Peyer's patch (tissue), 4 donors: ENCODE data around the gene MACROD2. TPM values are rescaled to one million over a fixed set of nuclear protein-coding genes. Genes with fewer than 3 reads are reported as not detected.

Experiments used
- DNase-seq, 3 donors: peaks; one replicate each; pipeline ENCODE4 v3.0.0-alpha.2; 2017 to 2019
- H3K27ac ChIP-seq, 4 donors: fragments of 200-600 bp; sonication (generic); one replicate each; pipeline ENCODE4 v1.5.1; 2016 to 2019
- H3K27me3 ChIP-seq, 2 donors: fragments of 200-600 bp; sonication (generic); one replicate each; pipeline ENCODE4 v1.5.1; 2019
- H3K36me3 ChIP-seq, 3 donors: fragments of 200-600 bp; sonication (generic); one replicate each; pipeline ENCODE4 v1.5.1; 2016 to 2019
- H3K4me1 ChIP-seq, 4 donors: fragments of 200-600 bp; sonication (generic); one replicate each; pipeline ENCODE4 v1.5.1; 2016 to 2019
- H3K4me3 ChIP-seq, 4 donors: fragments of 200-600 bp; sonication (generic); 1 replicate in 3 of 4; 2 replicates in 1 of 4; pipeline ENCODE4 v1.5.1; 2016 to 2019; ENCODE audit warnings: mild to moderate bottlenecking in 1 of 4
- H3K9me3 ChIP-seq, 4 donors: fragments of 200-600 bp; sonication (generic); one replicate each; pipeline ENCODE4 v1.5.1; 2016 to 2019; ENCODE audit warnings: mild to moderate bottlenecking in 1 of 4
- POLR2A ChIP-seq, 2 donors: fragments of 450-650 bp; IDR thresholded peaks; one replicate each; pipeline ENCODE4 v1.5.1; 2017; ENCODE audit warnings: antibody characterized with exemption in 2 of 2, mild to moderate bottlenecking in 2 of 2, moderate library complexity in 2 of 2
- total RNA-seq, 4 donors: library from RNA; depleted of rRNA; stranded (reverse); fragments of >200 nt; gene quantifications; one replicate each; pipeline ENCODE4 v1.1.0, GENCODE V29; 2016
- TF ChIP-seq, protein P1 (sequence below), 6 experiments: fragments of 450-650 bp in 4 of 6; fragments of 200-600 bp in 2 of 6; sonication (generic) in 1 of 6; IDR thresholded peaks; one replicate each; pipeline ENCODE4 v1.5.1; 2017 to 2019; ENCODE audit warnings: antibody characterized with exemption in 6 of 6, mild to moderate bottlenecking in 3 of 6, moderate library complexity in 1 of 6

MACROD2 gene
- total RNA-seq, 4 donors from 2014 or later: 2.5 to 10.7 (median 6.5) TPM

DNA sequence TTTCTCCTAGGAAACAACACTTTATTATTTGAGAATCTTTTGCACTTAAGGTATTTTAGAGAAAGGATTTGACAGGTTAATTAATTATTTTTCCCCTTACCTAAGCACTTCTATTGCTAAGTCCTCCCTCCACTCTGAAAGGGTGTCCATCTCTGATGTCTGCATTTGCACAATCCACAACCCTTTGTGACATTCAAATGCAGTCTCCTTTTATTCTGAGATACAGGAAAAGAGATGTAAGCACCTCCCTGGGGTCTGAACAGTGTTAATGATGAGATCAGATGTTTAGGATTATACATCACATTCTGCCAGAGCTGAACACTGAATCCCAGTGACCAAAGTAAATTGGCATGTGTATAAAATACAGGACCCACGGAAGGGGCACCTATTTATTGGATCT lies 1206.3 kb downstream of the MACROD2 start:
- Histone ChIP-seq H3K4me3 (no peak overlapping the region), H3K27me3 (no peaks in the 10 kb centered on the region), H3K9me3 (no peaks in the 10 kb centered on the region), H3K36me3 (no peaks in the 10 kb centered on the region), H3K27ac (no peak overlapping the region), H3K4me1 (no peaks in the 10 kb centered on the region)
- TF ChIP-seq POLR2A (IDR thresholded peaks at IDR 0.05): no peak
- TF ChIP-seq, protein P1, sequence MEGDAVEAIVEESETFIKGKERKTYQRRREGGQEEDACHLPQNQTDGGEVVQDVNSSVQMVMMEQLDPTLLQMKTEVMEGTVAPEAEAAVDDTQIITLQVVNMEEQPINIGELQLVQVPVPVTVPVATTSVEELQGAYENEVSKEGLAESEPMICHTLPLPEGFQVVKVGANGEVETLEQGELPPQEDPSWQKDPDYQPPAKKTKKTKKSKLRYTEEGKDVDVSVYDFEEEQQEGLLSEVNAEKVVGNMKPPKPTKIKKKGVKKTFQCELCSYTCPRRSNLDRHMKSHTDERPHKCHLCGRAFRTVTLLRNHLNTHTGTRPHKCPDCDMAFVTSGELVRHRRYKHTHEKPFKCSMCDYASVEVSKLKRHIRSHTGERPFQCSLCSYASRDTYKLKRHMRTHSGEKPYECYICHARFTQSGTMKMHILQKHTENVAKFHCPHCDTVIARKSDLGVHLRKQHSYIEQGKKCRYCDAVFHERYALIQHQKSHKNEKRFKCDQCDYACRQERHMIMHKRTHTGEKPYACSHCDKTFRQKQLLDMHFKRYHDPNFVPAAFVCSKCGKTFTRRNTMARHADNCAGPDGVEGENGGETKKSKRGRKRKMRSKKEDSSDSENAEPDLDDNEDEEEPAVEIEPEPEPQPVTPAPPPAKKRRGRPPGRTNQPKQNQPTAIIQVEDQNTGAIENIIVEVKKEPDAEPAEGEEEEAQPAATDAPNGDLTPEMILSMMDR (IDR thresholded peaks at IDR 0.05): no peak
- no peak for DNase-seq

DNA sequence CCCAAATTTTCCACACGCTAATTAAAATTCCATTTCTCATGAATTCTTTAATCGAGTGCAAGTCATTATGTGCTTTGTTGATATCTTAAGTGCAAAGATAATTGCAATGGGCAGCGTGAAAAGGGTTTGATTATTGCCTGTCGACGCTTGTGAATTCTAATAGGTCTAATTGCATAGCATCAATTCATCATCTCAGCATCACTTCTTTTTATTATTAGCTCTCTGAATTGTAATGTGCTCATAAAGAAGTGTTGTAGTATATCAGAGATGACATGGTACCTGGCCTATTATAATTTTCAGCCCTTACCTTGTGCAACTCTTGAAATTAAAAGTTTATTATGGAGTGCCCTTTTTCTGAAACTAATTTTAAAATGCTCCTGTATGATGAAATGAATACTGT lies 1208.9 kb downstream of the MACROD2 start:
- no peak for DNase-seq
- no peaks in the 10 kb centered on the region for H3K9me3 ChIP-seq
- H3K36me3 ChIP-seq: no peaks in the 10 kb centered on the region
- TF ChIP-seq, protein P1 (IDR thresholded peaks at IDR 0.05): no peak
- no peak for TF ChIP-seq POLR2A (IDR thresholded peaks at IDR 0.05)
- no peaks in the 10 kb centered on the region for H3K4me1 ChIP-seq
- no peaks in the 10 kb centered on the region for H3K27me3 ChIP-seq
- no peak overlapping the region for H3K4me3 ChIP-seq
- no peak overlapping the region for H3K27ac ChIP-seq

DNA sequence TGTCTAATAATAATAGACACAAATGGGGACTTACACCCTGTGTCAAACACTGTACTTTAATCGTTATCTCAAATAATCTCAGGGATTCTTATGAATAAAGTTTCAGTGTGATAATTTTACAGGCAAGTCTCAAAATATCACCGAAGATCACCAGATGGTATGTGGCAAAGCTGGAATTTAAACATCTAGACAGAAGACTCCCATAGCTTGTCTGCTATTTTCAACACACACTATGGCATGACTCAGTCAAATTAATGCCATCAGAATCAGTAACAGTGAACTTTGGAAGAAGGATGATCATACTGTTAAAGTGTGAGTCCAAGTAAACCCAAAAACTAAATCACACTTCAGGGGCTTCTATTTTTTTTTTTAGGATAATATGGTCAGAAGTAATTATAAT lies 1209.7 kb downstream of the MACROD2 start:
- no peaks in the 10 kb centered on the region for H3K27me3 ChIP-seq
- H3K4me3 ChIP-seq: no peak overlapping the region
- no peaks in the 10 kb centered on the region for H3K36me3 ChIP-seq
- H3K9me3 ChIP-seq: no peaks in the 10 kb centered on the region
- TF ChIP-seq POLR2A (IDR thresholded peaks at IDR 0.05): no peak
- TF ChIP-seq, protein P1 (IDR thresholded peaks at IDR 0.05): no peak
- H3K4me1 ChIP-seq: no peaks in the 10 kb centered on the region
- H3K27ac ChIP-seq: no peak overlapping the region
- DNase-seq: no peak

DNA sequence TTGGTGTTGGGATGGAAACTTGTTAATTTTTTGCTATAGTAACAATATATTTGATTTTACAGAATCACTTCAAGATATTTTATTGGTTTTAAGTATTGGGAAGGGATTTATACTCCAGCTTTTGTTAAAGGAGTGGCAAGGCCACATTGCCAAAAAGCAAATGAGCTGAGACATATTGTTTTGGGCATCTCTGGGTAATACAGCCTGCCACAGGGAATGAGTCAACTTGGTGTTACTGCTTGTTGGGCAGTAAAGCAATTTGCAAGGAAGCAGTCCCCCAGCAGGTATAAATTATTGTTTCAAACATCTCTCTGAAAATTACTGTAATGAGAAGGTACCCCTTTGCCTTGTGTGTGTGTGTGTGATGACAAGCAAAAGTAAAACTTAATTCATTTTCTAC lies 1210.4 kb downstream of the MACROD2 start:
- TF ChIP-seq, protein P1 (IDR thresholded peaks at IDR 0.05): no peak
- no peak for TF ChIP-seq POLR2A (IDR thresholded peaks at IDR 0.05)
- no peaks in the 10 kb centered on the region for H3K4me1 ChIP-seq
- H3K27me3 ChIP-seq: no peaks in the 10 kb centered on the region
- H3K36me3 ChIP-seq: no peaks in the 10 kb centered on the region
- no peak overlapping the region for H3K27ac ChIP-seq
- H3K4me3 ChIP-seq: no peak overlapping the region
- no peaks in the 10 kb centered on the region for H3K9me3 ChIP-seq
- DNase-seq: no peak

DNA sequence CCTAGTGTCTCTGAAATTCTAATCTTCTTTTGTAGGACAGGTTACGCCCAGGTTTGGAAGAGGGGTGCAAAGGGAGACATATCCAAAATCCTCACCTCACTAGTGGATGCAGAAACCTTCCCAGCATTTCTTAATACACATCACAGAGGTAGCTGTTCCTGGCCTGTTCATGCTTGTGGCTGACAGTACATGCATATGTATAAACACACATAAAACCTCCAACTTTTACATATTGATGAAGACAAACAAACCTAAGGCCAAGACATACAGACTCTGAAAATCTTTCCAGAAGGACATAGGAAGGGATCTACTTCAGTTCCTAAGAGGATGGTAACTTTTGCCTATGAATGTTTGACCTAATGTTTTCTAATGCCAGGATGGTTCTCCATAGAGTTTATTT lies 1214.2 kb downstream of the MACROD2 start:
- Histone ChIP-seq H3K27ac (no peak overlapping the region), H3K36me3 (no peaks in the 10 kb centered on the region), H3K9me3 (no peaks in the 10 kb centered on the region), H3K4me1 (no peaks in the 10 kb centered on the region), H3K4me3 (no peak overlapping the region), H3K27me3 (no peaks in the 10 kb centered on the region)
- DNase-seq: no peak
- TF ChIP-seq, protein P1 (IDR thresholded peaks at IDR 0.05): no peak
- no peak for TF ChIP-seq POLR2A (IDR thresholded peaks at IDR 0.05)

DNA sequence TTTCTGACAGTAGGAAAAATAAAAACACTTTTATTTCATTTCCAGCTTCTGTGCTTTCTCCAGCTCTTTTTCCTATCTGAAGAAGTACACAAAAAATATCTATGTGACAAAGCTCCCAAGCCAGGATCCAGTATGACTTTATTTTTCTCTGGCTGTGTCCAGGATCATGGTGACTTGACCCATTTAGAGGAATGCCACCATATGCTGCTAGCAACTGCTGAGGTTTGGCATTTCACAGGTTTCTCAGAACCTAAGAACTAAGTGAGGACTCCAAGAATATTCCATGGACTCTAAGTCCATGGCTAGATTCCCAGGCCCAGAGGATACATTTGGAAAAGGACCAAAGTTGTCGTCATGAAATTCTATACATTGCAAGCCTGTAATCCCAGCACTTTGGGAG lies 1218.7 kb downstream of the MACROD2 start:
- Histone ChIP-seq H3K4me3 (no peak overlapping the region), H3K4me1 (no peaks in the 10 kb centered on the region), H3K27ac (no peak overlapping the region), H3K9me3 (no peaks in the 10 kb centered on the region), H3K27me3 (no peaks in the 10 kb centered on the region), H3K36me3 (no peaks in the 10 kb centered on the region)
- no peak for DNase-seq
- TF ChIP-seq POLR2A (IDR thresholded peaks at IDR 0.05): no peak
- TF ChIP-seq, protein P1 (IDR thresholded peaks at IDR 0.05): no peak
